Measurements from ENCODE around the gene TFB2M.

DNA sequence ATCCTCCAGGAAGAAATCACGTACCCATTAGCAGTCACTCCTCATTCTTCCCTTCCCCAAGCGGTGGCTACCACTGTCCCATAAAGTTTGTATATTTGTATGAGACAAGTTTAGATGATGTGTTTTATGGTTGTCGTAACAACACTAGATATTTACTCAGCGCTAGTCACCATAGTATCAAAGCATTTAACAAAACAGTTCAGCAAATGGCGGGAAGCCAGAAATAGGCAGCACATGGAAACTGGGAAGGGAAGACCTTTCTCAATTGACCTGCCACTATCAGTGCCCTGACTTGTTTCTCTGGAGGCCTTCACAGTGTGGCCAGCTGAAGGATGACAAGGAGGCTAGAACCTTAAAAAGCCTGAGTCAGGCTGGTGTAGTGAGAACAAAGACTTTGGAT lies 31.3 kb upstream of the TFB2M start:
- TF ChIP-seq POLR2A (IDR thresholded peaks at IDR 0.05; ENCODE audit: low read depth, low read length) (no peak), TAF1 (IDR thresholded peaks at IDR 0.05; ENCODE audit: low read depth, low read length) (no peak)

Measured in GM12891 (cell line).